Measurements from ENCODE around the gene CRAMP1.

- TF ChIP-seq CTCF (IDR thresholded peaks at IDR 0.05) (no peak), EZH2 (IDR thresholded peaks at IDR 0.05) (no peak), EZH2phosphoT487 (IDR thresholded peaks at IDR 0.05) (no peak)
Observed at GRCh38 chr16:1645914-1646525, 33.9 kb downstream of the CRAMP1 start.

All from neural progenitor cell (in vitro differentiated cells).